Ramos (cell line): ENCODE results near the gene SUN1.
"Not testable (repeated sequence)": the region's sequence is repeated elsewhere in the genome, so short reads cannot be mapped to it uniquely, and the experiment has no call there.

Source experiments
- in situ Hi-C: fragments of 300-500 bp; cut with MboI; formaldehyde crosslinking; loops from one replicate; pipeline ENCODE4 v1.14.3; 2022; ENCODE audit warnings: low sequenced_read_pairs; ENCODE audit not compliant: unreplicated experiment

The SUN1 gene

DNA sequence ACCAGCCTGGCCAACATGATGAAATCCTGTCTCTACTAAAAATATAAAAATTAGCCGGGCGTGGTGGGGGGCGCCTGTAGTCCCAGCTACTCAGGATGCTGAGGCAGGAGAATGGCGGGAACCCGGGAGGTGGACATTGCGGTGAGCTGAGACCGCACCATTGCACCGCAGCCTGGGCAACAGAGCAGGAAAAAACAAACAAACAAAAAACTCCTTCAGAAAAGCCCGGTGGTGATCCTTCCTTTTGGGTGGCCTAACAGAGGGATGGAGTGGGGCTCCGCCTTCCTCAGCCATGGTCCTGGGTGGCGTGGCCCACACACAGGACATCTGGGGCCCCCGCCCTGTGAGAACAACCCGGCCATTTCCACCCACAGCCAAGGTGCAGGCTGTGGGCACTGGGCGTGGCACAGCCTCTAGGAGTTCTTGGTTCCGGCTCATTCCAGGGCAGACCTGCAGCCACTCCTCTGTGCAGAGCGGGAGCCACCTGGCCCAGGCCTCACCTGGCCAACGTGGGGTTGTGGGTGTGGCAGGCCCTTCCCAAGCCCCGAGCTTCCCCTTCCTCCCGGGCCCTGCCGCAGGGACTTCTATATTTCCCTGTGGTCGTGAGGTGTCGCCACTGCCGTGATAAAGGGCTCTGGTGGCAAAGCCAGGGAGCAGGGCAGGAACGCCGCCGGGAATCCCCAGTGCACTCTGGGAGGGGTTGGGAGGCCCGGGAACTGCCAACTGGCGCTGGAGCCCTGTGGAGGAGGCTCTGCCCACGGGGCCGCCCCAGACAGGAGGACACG is 81.7 kb downstream of the SUN1 start:
- in situ Hi-C loops, result loop anchor here (10.0 kb wide), 1 partner anchor 271 kb away; no protein-coding TSS in a partner anchor

- in situ Hi-C loops, result loop anchor here (10.0 kb wide), 1 partner anchor 270 kb away; no protein-coding TSS in a partner anchor
Observed at GRCh38 chr7:914521-915194, 82.4 kb downstream of the SUN1 start.

DNA sequence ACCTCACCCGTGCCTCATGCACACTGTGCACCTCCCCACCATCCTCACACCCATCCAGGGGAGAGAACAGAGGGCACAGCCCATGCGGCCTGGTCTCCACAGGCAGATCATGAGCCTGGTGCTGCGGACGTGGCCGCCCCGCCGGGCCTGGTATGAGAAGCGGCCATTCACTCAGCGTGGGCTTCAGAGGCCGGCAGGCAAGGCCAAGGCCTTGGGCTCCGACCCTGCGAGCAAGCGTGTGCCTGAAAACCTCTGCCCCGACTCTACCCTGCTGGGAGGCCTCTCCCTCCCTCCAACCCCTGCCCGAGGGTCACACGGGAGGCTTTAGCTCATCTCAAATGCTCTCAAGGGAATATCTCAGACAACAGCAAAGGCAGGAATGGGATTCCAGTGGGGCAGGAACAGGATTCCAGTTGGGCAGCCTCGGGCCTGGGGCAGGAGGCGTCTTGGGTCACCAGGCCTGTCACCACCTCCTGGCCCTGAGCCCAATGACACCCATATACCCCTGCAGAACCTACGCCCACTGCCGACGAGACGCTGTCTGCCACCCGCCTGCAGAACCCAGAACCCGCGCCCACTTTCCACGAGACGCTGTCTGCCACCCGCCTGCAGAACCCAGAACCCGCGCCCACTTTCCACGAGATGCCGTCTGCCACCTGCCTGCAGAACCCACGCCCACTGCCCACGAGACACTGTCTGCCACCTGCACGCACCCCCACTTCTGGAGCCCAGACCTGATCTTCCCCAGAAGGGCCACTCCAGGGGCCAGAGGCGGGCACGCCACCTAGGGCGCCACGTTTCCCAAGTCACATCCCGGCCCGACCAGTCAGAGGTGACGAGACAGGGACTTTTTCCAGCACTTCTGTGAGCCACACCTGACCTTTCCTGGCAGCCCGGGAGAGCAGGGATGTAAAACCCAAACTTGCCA is 83.3 kb downstream of the SUN1 start:
- in situ Hi-C loops, result loop anchor here (10.0 kb wide), 1 partner anchor 269 kb away; no protein-coding TSS in a partner anchor

GRCh38 chr7:916291-916941 is 84.1 kb downstream of the SUN1 start:
- in situ Hi-C loops, result loop anchor here (10.0 kb wide), 1 partner anchor 268 kb away; no protein-coding TSS in a partner anchor

DNA sequence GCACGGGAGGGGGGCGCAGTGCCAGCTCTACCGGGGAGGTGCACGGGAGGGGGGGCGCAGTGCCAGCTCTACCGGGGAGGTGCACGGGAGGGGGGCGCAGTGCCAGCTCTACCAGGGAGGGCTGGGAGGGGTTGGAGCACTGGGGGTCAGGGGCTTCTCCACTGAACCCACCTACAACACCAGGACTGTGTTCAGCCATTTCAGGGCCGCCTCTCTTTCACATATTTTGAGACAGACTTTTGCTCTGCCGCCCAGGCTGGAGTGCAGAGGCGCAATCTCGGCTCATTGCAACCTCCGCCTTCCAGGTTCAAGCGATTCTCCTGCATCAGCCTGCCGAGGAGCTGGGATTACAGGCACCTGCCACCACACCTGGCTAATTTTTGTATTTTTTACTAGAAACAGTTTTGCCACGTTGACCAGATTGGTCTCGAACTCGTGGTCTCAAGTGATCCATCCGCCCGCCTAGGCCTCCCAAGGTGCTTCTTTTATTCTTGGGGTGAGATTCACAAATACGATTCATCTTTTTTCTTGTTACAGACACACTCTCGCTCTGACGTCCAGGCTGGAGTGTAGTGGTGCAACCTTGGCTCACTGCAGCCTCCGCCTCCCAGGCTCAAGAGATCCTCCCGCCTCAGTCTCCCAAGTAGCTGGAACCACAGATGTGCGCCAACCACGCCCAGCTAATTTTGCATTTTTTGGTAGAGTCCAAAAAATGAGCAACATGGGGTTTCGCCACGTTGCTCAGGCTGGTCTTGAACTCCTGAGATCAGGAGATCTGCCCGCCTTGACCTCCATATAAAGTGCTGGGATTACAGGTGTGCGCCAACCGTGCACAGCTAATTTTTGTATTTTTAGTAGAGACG is 85.2 kb downstream of the SUN1 start:
- in situ Hi-C loops, result loop anchor here (10.0 kb wide), 1 partner anchor 267 kb away; no protein-coding TSS in a partner anchor

DNA sequence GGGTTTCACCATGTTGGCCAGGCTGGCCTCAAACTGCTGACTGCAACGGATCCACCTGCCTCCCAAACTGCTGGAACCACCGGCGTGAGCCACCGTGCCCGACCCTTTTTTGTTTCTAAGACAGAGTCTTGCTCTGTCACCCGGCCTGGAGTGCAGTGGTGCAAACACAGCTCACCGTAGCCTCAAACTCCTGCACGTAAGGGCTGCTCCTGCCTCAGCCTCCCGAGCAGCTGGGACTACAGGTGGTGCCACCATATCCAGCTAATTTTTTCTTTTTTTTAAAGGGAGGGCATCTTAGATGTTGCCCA is 85.8 kb downstream of the SUN1 start:
- in situ Hi-C loops, result loop anchor here (10.0 kb wide), 1 partner anchor 267 kb away; no protein-coding TSS in a partner anchor

DNA sequence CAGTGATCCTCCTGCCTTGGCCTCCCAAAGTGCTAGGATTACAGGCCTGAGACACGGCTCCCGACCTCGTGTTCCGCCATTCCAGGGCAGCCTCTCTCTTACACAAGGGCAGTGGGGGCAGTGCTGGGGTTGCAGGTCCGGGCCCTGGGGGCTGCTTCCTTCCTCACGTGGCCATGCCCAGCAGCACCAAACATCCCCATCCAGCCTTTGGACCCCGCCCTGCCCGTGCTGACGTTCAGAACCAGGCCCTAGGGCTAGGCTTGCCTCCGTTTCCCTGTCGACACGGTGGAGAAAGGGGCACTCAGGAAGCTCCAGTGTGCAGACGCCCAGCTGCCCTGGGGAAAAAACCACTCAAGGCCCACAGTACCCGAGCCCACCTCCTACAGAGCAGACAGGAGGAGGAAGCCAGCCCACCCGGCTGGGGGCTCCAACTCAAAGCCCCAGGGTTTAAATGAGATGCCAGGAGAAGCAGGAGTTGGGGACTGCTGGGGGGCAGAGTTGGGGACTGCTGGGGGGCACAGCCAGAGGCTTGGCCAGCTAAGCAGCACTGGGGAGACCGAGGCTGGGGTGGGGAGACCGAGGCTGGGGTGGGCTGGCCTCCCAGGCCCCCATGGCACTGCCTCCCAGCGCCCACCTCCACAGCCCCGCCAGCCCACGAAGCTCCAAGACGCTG is 86.3 kb downstream of the SUN1 start:
- in situ Hi-C loops, result loop anchor here (10.0 kb wide), 1 partner anchor 266 kb away; no protein-coding TSS in a partner anchor

DNA sequence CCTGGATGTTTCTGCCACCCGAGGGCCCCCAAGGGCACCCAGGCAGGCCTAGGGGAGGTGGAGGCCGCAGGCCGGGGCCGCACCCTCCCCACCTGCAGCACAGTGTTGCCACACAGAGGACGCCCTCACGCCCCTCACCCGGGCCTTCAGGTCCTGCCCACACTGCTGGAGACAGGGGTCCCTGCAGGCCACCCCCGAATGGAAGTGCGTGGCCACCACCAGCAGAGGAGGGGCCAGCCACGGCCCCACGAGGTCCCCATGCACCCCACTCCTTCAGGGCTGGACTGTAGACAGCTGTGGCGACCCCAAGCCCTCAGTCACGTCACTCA is 86.8 kb downstream of the SUN1 start:
- in situ Hi-C loops, result loop anchor here (10.0 kb wide), 1 partner anchor 266 kb away; no protein-coding TSS in a partner anchor

- in situ Hi-C loops, result loop anchor here (10.0 kb wide), 1 partner anchor 265 kb away; no protein-coding TSS in a partner anchor
Observed at GRCh38 chr7:919924-920341, 87.7 kb downstream of the SUN1 start.

DNA sequence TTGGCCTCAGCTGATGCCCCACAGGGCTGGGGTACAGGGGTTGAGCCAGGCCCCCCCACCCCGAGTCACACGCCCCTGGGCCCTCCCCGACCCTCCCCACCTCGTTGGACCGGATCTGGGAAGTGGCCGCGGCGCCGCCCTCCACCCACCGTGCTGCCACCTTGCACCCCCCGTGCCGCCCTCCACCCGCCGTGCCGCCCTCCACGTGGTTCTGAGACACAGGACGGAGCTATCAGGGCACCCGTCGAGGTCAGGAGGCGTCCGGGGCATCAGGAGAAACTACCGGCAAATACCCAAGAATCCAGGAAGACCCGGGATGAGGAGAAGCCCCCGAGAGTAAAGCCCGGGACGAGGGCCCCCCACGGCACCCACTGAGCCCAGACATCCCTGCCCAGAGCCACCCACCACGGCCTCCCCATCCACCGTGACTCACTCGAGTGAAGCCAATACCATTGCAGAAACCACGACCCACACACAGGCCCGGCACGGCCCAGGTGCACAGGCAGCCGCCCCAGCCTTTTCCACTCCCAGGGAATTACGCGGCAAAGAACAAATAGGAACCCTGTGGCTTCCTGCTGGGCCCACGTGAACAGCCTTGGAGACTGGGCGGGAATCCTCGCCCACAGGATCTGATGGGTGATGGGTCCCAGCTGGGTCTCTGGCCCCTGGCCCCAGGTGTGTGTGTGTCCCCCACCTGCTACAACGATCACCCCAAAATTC is 88.2 kb downstream of the SUN1 start:
- in situ Hi-C loops, result no loop called here

DNA sequence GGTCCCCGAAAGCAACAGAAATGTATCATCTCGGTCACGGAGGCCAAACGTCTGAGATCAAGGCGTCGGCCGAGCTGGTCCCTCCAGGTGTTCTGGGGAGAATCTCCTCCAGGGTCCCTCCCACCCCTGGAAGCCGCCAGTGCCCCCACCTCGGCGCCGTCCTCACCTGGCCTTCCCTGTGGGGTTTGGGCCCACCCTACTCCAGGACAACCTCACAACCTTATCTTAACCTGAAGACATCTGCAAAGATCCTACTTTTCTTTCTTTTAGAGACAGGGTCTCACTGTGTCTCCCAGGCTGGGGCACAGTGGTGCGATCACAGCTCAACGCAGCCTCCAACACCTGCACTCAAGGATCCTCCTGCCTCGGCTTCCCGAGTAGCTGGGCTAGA is 88.8 kb downstream of the SUN1 start:
- in situ Hi-C loops, result no loop called here

DNA sequence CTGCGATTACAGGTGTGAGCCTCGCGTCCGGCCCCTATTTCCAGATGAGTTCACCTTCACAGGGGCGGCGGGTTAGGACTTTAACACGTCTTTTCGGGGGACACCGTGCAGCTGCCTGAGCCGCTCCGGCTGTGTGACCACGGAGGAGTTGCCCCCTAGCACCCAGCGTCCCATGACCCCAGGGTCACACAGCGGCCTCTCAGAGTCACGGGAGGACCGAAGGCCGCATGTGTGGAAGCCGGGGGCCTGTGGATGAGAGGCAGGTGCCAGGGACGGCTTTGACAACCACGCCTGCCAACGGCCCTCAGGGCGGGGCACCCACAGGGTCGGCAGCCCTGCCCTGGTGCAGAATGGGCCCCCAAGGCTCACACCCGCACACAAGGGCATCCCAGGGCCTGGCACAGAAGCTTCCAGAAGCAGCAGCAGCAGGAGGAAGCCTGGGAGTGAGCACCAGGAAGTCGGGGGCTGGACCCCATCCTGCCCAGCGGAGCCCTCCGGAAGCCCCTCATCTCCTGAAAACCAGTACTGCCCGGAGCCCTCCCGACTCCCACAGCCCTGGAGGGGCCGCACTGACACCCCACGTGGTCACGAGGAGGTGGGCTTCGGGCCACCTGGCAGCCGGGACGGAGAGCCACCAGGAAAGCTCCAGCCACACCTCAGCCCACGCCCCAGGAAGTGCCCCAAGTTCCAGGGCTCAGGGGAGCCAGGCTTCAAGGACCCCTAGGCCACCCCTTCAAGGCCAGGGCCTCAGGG is 89.5 kb downstream of the SUN1 start:
- in situ Hi-C loops, result no loop called here

DNA sequence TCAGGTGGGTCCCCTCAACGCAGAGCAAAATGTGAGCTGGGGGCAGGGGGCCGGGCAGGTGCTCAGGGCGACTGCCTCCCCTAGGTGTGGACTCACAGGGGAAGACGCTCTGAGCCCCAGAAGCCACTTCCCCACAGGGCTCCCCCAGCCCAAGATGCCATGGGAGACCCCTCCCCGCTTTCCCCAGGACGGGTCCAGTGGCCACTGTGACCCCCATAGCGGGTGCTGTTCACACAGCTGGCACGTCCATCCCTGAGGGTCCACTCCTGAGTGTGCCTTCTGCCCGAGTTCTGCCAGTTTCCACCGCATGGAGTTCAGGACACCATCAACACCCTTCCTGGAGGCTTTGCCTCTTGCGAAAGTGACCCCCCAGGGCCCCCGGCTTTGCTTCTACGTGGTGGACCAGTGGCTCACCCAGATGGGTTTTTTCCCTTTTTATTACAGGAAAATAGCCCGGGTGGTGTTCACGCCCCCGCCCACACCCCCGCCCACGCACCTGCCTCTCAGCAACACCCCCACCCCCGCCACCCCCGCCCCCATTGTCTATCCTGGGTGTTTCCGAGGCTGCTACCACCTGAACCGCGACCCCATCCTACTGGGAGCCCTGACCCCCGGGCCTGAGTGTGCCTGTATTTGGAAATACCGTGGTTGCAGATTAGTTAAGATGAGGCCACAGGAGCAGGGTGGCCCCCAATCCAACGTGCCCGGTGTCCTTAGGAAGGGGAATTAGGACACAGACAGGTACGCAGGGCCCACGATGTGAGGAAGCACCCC is 90.2 kb downstream of the SUN1 start:
- in situ Hi-C loops, result no loop called here

DNA sequence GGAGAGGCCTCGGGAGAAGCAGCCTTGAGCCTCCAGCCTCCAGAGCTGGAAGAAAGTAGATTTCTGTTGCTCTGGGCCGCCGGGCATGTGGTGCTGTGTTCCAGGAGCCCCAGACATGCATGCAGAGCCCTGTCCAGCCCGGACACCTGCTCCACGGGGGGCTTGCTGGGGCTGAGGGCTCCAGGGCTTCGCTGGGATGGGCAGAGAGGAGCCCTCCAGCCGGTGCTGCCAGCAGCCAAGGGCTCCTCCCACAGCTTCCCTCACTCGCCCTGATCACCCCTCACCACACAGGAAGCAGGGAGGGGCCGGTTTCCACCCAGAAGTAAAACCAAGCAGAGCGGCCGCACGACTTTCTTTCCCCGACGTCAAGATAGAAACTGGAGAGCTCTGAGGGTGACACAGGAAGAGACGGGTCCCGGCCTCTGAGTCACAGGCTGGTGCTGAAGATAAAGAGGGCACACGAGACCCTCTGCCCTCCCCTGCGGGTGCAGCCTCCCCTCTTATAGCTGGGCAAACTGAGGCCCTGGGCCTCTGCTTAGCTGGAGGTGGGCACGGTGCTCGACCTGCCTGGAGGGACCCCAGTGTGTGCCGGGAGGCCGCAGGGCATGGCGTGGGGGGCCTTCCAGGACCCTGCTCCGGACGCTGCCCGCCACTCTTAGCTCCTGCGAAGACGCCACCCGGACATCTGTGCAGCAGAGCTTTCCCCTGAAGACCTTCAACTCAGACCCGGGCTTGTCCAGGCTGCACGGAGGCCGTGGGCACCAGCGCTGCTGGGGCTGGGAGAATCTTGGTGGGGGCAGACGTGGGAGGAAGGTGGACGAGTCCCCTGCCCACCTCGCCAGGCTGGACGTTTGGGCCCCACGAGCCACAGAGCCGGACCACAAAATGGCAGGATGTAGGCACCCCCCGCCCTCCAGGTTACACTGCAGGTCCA is 91.1 kb downstream of the SUN1 start:
- in situ Hi-C loops, result no loop called here

- in situ Hi-C loops, result not testable (repeated sequence)
Observed at GRCh38 chr7:924042-924441, 91.8 kb downstream of the SUN1 start.
